ENCODE measurements around the gene SYNGR4. TPM values are rescaled to one million over a fixed set of nuclear protein-coding genes. Genes with fewer than 3 reads are reported as not detected.

The SYNGR4 gene
- total RNA-seq, 1 experiment from 2014 or later: 0.49 TPM

GRCh38 chr19:48395499-48395898 lies 31.3 kb downstream of the SYNGR4 start:
- Histone ChIP-seq H3K9me3 (ENCODE audit: control insufficient read depth in 1 of 2, insufficient read depth in 1 of 2, low read depth in 1 of 2, low read length in 2 of 2) (no peaks in the 10 kb centered on the region), H2AFZ (ENCODE audit: low read depth, low read length, poor library complexity, severe bottlenecking) (no peak overlapping the region), H4K20me1 (ENCODE audit: insufficient read depth) (no peaks in the 10 kb centered on the region), H3K27ac (ENCODE audit: low read depth, low read length) (no peak overlapping the region), H3K4me2 (ENCODE audit: low read length) (no peak overlapping the region), H3K27me3 (ENCODE audit: insufficient read depth, low read length) (no peaks in the 10 kb centered on the region), H3K36me3 (ENCODE audit: control insufficient read depth in 1 of 2, insufficient read depth in 2 of 2, low read length in 2 of 2) (no peaks in the 10 kb centered on the region), H3K9ac (ENCODE audit: low read length) (no peak overlapping the region), H3K4me1 (ENCODE audit: control insufficient read depth in 1 of 2, insufficient read depth in 2 of 2, low read length in 2 of 2) (peaks cover 21 to 68% of the 10 kb centered on the region in 2 experiments), H3K4me3 (replicated peaks in 1 of 2; ENCODE audit: low read depth in 1 of 2, low read length in 2 of 2) (no peak overlapping the region), H3K9me2 (ENCODE audit: insufficient read depth) (no peaks in the 10 kb centered on the region), H3K79me2 (ENCODE audit: insufficient read depth, low read length) (peaks cover 23% of the 10 kb centered on the region)
- ChIA-PET RAD21 (ENCODE audit: low non-redundant PET in 1 of 2, low total read pairs in 2 of 2, uncharacterized antibody in 2 of 2, unreplicated experiment in 2 of 2) (no interaction called here), POLR2A (no interaction called here), CTCF (no interaction called here)
- no peak for TF ChIP-seq CTCF (IDR thresholded peaks at IDR 0.05 in 2 of 3, conservative IDR thresholded peaks at IDR 0.05 in 1 of 3; ENCODE audit: borderline replicate concordance in 1 of 3, insufficient read depth in 1 of 3, low read depth in 2 of 3, low read length in 2 of 3)
- no peak for TF ChIP-seq REST (IDR thresholded peaks at IDR 0.05; ENCODE audit: low read depth)
- no peak for TF ChIP-seq TCF7L2 (IDR thresholded peaks at IDR 0.05; ENCODE audit: borderline replicate concordance, extremely low read depth, insufficient read depth, insufficient read length)
- TF ChIP-seq SIN3A (IDR thresholded peaks at IDR 0.05; ENCODE audit: low read depth): no peak
- intact Hi-C loops (cut with micrococcal nuclease): loop anchor here (5.0 to 10.0 kb wide), 3 partner anchors 33 to 99 kb away; partner anchors contain the start of genes EMP3, SYNGR4 and TMEM143
- no peak for ATAC-seq
- DNase-seq (ENCODE audit: low read depth, low spot score): no peak
- BruUV-seq (replicated peaks): no TSS peak
